WTC11 (cell line): ENCODE measurements around the gene NCAPH2.

Source experiments
- CREM ChIP-seq: sonication (generic); formaldehyde crosslinking; IDR thresholded peaks from 2 replicates; pipeline ENCODE4 v1.8.1; 2022; ENCODE audit warnings: mild to moderate bottlenecking, missing genetic modification reagents, moderate library complexity
- CTCF ChIP-seq: fragments of 200-600 bp; IDR thresholded peaks from 2 replicates; pipeline ENCODE4 v1.8.0; 2022; ENCODE audit warnings: antibody characterized with exemption
- FOXK1 ChIP-seq: sonication (generic); formaldehyde crosslinking; IDR thresholded peaks from 2 replicates; pipeline ENCODE4 v1.8.0; 2022; ENCODE audit warnings: mild to moderate bottlenecking, moderate library complexity, missing genetic modification reagents
- GABPB1 ChIP-seq: sonication (generic); formaldehyde crosslinking; IDR thresholded peaks from 2 replicates; pipeline ENCODE4 v1.8.1; 2023; ENCODE audit warnings: mild to moderate bottlenecking, missing genetic modification reagents
- NFYB ChIP-seq: sonication (generic); formaldehyde crosslinking; conservative IDR thresholded peaks from 2 replicates; pipeline ENCODE4 v1.8.0; 2022; ENCODE audit warnings: low read depth, missing genetic modification reagents
- STAT6 ChIP-seq: sonication (generic); formaldehyde crosslinking; conservative IDR thresholded peaks from 2 replicates; pipeline ENCODE4 v1.8.1; 2023; ENCODE audit warnings: mild to moderate bottlenecking, low read depth, missing genetic modification reagents, moderate library complexity
- TCF7 ChIP-seq: sonication (generic); formaldehyde crosslinking; IDR thresholded peaks from 2 replicates; pipeline ENCODE4 v1.8.0; 2022; ENCODE audit warnings: mild to moderate bottlenecking, low read depth, missing genetic modification reagents, moderate library complexity
- TEAD4 ChIP-seq: sonication (generic); formaldehyde crosslinking; IDR thresholded peaks from 2 replicates; pipeline ENCODE4 v1.8.0; 2022; ENCODE audit warnings: mild to moderate bottlenecking, missing genetic modification reagents
- TP53 ChIP-seq: sonication (generic); formaldehyde crosslinking; IDR thresholded peaks from 2 replicates; pipeline ENCODE4 v1.8.1; 2023; ENCODE audit warnings: mild to moderate bottlenecking, missing genetic modification reagents
- USF2 ChIP-seq: sonication (generic); formaldehyde crosslinking; IDR thresholded peaks from 2 replicates; pipeline ENCODE4 v1.8.1; 2023; ENCODE audit warnings: mild to moderate bottlenecking, missing genetic modification reagents, moderate library complexity
- ZNF425 ChIP-seq: fragments of 250-450 bp; sonication (Bioruptor Pico); conservative IDR thresholded peaks from 2 replicates; pipeline ENCODE4 v1.9.0; 2021; ENCODE audit warnings: mild to moderate bottlenecking

GRCh38 chr22:50487290-50488005, 20.6 kb upstream of the NCAPH2 start:
- no peak for TF ChIP-seq CREM (CRISPR knock-in tag)
- no peak for TF ChIP-seq CTCF
- TF ChIP-seq TCF7 (CRISPR knock-in tag) = no peak
- TF ChIP-seq TP53 (CRISPR knock-in tag) = no peak
- no peak for TF ChIP-seq STAT6 (CRISPR knock-in tag)
- no peak for TF ChIP-seq USF2 (CRISPR knock-in tag)
- TF ChIP-seq FOXK1 (CRISPR knock-in tag) = no peak
- TF ChIP-seq GABPB1 = no peak
- no peak for TF ChIP-seq ZNF425 (CRISPR knock-in tag)
- no peak for TF ChIP-seq TEAD4 (CRISPR knock-in tag)
- no peak for TF ChIP-seq NFYB (CRISPR knock-in tag)
